ENCODE measurements around the gene TATDN2.

The TATDN2 gene

DNA sequence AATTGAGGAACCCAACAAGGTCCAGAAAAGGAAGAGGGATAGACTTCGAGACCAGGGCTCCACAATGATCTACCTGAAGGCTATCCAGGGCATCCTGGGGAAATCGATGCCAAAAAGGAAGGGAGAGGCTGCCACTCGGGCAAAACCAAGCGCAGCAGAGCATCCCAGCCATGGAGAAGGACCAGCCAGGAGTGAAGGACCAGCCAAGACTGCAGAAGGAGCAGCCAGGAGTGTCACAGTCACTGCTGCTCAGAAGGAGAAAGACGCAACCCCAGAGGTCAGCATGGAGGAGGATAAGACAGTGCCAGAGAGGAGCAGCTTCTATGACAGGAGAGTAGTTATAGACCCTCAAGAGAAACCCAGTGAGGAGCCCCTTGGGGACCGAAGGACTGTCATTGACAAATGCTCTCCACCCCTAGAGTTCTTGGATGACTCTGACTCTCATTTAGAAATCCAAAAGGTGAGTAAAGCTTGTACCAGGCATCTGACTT is 12.0 kb downstream of the TATDN2 start:
- H3K36me3 ChIP-seq (ENCODE audit: control insufficient read depth in 1 of 2, insufficient read depth in 2 of 2, low read length in 2 of 2): peaks cover 9 to 18% of the 10 kb centered on the region in 2 experiments
- no peaks in the 10 kb centered on the region for H3K79me2 ChIP-seq (ENCODE audit: control insufficient read depth, insufficient read depth, low read length, poor library complexity)
- no peak overlapping the region for H3K18ac ChIP-seq (ENCODE audit: low read length)
- H3K4me3 ChIP-seq (ENCODE audit: low read depth, low read length): no peak overlapping the region
- H2AK5ac ChIP-seq (ENCODE audit: low read length): no peak overlapping the region
- H3K23ac ChIP-seq (ENCODE audit: low read length): no peak overlapping the region
- DNase-seq: no peak
- H3K9ac ChIP-seq (ENCODE audit: low read length): no peak overlapping the region
- no peaks in the 10 kb centered on the region for H3K4me1 ChIP-seq (ENCODE audit: control insufficient read depth in 1 of 2, insufficient read depth in 2 of 2, low read length in 2 of 2)
- no peak overlapping the region for H2BK5ac ChIP-seq (ENCODE audit: low read depth, low read length, poor library complexity)
- no CpG with 5 or more reads among the region's 6 CpGs for WGBS (ENCODE audit: extremely low coverage, insufficient coverage, insufficient read length)
- no peak overlapping the region for H4K8ac ChIP-seq (ENCODE audit: low read depth, low read length)
- no peaks in the 10 kb centered on the region for H3K27me3 ChIP-seq (ENCODE audit: insufficient read depth, low read length)
- H2AFZ ChIP-seq (ENCODE audit: insufficient read depth, low read length, poor library complexity): no peak overlapping the region
- H3K9me3 ChIP-seq (ENCODE audit: insufficient read depth, low read depth, low read length): no peaks in the 10 kb centered on the region
- H3K79me1 ChIP-seq (ENCODE audit: low read length): no peaks in the 10 kb centered on the region
- H2BK120ac ChIP-seq (ENCODE audit: insufficient read depth, low read length, poor library complexity): no peak overlapping the region
- no peak overlapping the region for H4K12ac ChIP-seq (ENCODE audit: low read depth, low read length)
- H4K91ac ChIP-seq (ENCODE audit: low read depth, low read length): no peak overlapping the region
- no peak overlapping the region for H3K4ac ChIP-seq (ENCODE audit: low read depth, low read length)
- no peak overlapping the region for H3K27ac ChIP-seq (ENCODE audit: low read depth, low read length)
- H3K4me2 ChIP-seq (ENCODE audit: low read length): no peak overlapping the region
- H2BK12ac ChIP-seq (ENCODE audit: low read length): no peak overlapping the region
- no peak overlapping the region for H3K14ac ChIP-seq (ENCODE audit: low read length)

DNA sequence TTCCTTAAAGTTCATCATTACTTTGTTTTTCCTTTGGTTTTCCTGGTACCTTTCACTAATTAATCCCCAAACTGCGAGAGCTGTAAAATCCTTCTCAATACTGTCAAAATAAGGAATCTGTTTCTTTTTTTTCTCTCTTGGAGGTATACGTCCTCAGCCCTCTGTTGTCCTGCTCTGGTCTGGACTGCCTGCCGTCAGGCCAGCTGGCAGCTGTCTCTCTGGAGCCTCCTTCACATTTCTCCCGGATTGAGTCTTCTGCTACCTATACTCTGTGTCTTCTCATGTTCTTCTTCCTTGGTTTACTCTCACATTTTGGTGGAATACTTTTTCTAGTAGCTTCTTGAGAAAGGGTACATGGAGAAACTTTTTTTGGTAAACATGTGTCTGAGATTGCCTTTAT is 13.8 kb downstream of the TATDN2 start:
- Histone ChIP-seq H3K4ac (ENCODE audit: low read depth, low read length) (no peak overlapping the region), H4K91ac (ENCODE audit: low read depth, low read length) (no peak overlapping the region), H3K27me3 (ENCODE audit: insufficient read depth, low read length) (no peaks in the 10 kb centered on the region), H2BK12ac (ENCODE audit: low read length) (no peak overlapping the region), H2BK120ac (ENCODE audit: insufficient read depth, low read length, poor library complexity) (no peak overlapping the region), H3K14ac (ENCODE audit: low read length) (no peak overlapping the region), H3K9me3 (ENCODE audit: insufficient read depth, low read depth, low read length) (no peaks in the 10 kb centered on the region), H3K27ac (ENCODE audit: low read depth, low read length) (no peak overlapping the region), H3K79me1 (ENCODE audit: low read length) (no peaks in the 10 kb centered on the region), H2BK5ac (ENCODE audit: low read depth, low read length, poor library complexity) (no peak overlapping the region), H4K12ac (ENCODE audit: low read depth, low read length) (no peak overlapping the region), H2AFZ (ENCODE audit: insufficient read depth, low read length, poor library complexity) (no peak overlapping the region), H2AK5ac (ENCODE audit: low read length) (no peak overlapping the region), H3K9ac (ENCODE audit: low read length) (no peak overlapping the region), H3K4me2 (ENCODE audit: low read length) (no peak overlapping the region), H3K36me3 (ENCODE audit: control insufficient read depth in 1 of 2, insufficient read depth in 2 of 2, low read length in 2 of 2) (peaks cover 6 to 16% of the 10 kb centered on the region in 2 experiments), H3K18ac (ENCODE audit: low read length) (no peak overlapping the region), H3K4me3 (ENCODE audit: low read depth, low read length) (no peak overlapping the region), H3K79me2 (ENCODE audit: control insufficient read depth, insufficient read depth, low read length, poor library complexity) (no peaks in the 10 kb centered on the region), H3K23ac (ENCODE audit: low read length) (no peak overlapping the region), H4K8ac (ENCODE audit: low read depth, low read length) (no peak overlapping the region), H3K4me1 (ENCODE audit: control insufficient read depth in 1 of 2, insufficient read depth in 2 of 2, low read length in 2 of 2) (no peaks in the 10 kb centered on the region)
- WGBS (ENCODE audit: extremely low coverage, insufficient coverage, insufficient read length): no CpG with 5 or more reads among the region's 4 CpGs
- DNase-seq: no peak

DNA sequence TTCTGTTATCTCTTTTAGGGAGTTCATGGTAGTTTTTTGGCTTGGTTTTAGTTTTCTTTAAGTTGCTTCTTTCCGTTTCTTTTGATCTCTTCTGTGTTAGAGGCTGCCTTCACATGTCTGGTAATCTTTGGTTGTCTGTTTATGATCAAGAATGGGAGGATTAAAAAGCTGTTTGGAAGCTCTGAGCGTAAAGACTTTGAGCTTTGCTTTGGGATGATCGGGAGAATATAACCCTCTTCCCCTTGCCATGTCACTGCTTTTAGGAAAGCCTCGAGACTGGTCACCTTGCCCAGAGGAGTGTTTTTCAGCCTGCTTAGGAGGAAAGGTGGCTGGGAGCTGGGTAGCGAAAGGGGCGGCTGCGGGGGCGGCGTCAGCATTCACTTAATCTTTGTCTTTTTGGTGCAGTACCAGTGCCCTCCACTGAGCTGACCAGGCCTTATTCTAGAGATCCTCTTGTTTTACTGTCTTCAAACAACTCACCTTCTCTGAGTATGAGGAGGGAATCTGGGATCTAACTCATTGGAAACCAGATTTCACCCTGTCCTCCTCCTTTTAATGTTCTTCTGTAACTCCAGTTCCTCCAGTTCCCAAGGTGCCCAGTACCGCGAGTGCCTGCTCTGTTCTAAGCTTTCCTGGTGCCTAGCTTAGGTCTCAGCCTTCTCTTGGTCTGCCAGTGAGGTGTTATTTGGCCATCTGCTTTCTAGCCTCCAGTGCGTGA is 15.5 kb downstream of the TATDN2 start:
- no peak overlapping the region for H2AK5ac ChIP-seq (ENCODE audit: low read length)
- H3K23ac ChIP-seq (ENCODE audit: low read length): no peak overlapping the region
- peaks cover 6 to 16% of the 10 kb centered on the region in 2 experiments for H3K36me3 ChIP-seq (ENCODE audit: control insufficient read depth in 1 of 2, insufficient read depth in 2 of 2, low read length in 2 of 2)
- no peak overlapping the region for H3K4me2 ChIP-seq (ENCODE audit: low read length)
- H2BK12ac ChIP-seq (ENCODE audit: low read length): no peak overlapping the region
- DNase-seq: peak; percentile 18 to 56
- no peak overlapping the region for H3K18ac ChIP-seq (ENCODE audit: low read length)
- no peak overlapping the region for H4K8ac ChIP-seq (ENCODE audit: low read depth, low read length)
- H4K91ac ChIP-seq (ENCODE audit: low read depth, low read length): no peak overlapping the region
- no peaks in the 10 kb centered on the region for H3K27me3 ChIP-seq (ENCODE audit: insufficient read depth, low read length)
- no peak overlapping the region for H4K12ac ChIP-seq (ENCODE audit: low read depth, low read length)
- no peaks in the 10 kb centered on the region for H3K9me3 ChIP-seq (ENCODE audit: insufficient read depth, low read depth, low read length)
- no peak overlapping the region for H3K4ac ChIP-seq (ENCODE audit: low read depth, low read length)
- H3K9ac ChIP-seq (ENCODE audit: low read length): no peak overlapping the region
- H2AFZ ChIP-seq (ENCODE audit: insufficient read depth, low read length, poor library complexity): no peak overlapping the region
- no CpG with 5 or more reads among the region's 12 CpGs for WGBS (ENCODE audit: extremely low coverage, insufficient coverage, insufficient read length)
- H3K79me1 ChIP-seq (ENCODE audit: low read length): no peaks in the 10 kb centered on the region
- no peak overlapping the region for H3K4me3 ChIP-seq (ENCODE audit: low read depth, low read length)
- no peak overlapping the region for H3K14ac ChIP-seq (ENCODE audit: low read length)
- no peaks in the 10 kb centered on the region for H3K4me1 ChIP-seq (ENCODE audit: control insufficient read depth in 1 of 2, insufficient read depth in 2 of 2, low read length in 2 of 2)
- no peak overlapping the region for H3K27ac ChIP-seq (ENCODE audit: low read depth, low read length)
- H2BK120ac ChIP-seq (ENCODE audit: insufficient read depth, low read length, poor library complexity): no peak overlapping the region
- no peak overlapping the region for H2BK5ac ChIP-seq (ENCODE audit: low read depth, low read length, poor library complexity)
- H3K79me2 ChIP-seq (ENCODE audit: control insufficient read depth, insufficient read depth, low read length, poor library complexity): no peaks in the 10 kb centered on the region

DNA sequence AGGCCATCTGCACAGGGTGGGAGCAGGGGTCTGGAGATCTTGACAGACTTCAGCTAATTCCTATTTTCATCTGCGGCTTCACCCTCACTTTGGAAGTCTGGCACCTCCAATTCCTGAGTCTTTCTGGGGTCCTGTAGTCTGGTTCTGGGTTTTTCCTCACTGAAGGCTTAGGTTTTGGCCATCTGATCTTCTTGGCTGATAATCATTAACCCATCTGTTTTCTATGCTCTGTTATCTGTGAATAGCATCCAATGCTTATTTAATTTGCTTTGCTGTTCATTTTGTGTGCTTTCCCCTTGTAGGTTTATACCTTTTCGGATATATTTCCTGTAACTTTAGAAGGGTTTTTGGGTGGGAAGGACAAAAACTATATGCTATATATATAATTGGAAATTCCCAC is 17.6 kb downstream of the TATDN2 start:
- Histone ChIP-seq H4K91ac (ENCODE audit: low read depth, low read length) (no peak overlapping the region), H3K18ac (ENCODE audit: low read length) (no peak overlapping the region), H3K27me3 (ENCODE audit: insufficient read depth, low read length) (no peaks in the 10 kb centered on the region), H3K9me3 (ENCODE audit: insufficient read depth, low read depth, low read length) (no peaks in the 10 kb centered on the region), H2AFZ (ENCODE audit: insufficient read depth, low read length, poor library complexity) (no peak overlapping the region), H2BK12ac (ENCODE audit: low read length) (no peak overlapping the region), H2BK120ac (ENCODE audit: insufficient read depth, low read length, poor library complexity) (no peak overlapping the region), H2AK5ac (ENCODE audit: low read length) (no peak overlapping the region), H3K14ac (ENCODE audit: low read length) (no peak overlapping the region), H3K36me3 (ENCODE audit: control insufficient read depth in 1 of 2, insufficient read depth in 2 of 2, low read length in 2 of 2) (peaks cover 15 to 27% of the 10 kb centered on the region in 2 experiments), H4K8ac (ENCODE audit: low read depth, low read length) (no peak overlapping the region), H3K79me1 (ENCODE audit: low read length) (no peaks in the 10 kb centered on the region), H3K27ac (ENCODE audit: low read depth, low read length) (no peak overlapping the region), H3K9ac (ENCODE audit: low read length) (no peak overlapping the region), H3K79me2 (ENCODE audit: control insufficient read depth, insufficient read depth, low read length, poor library complexity) (no peaks in the 10 kb centered on the region), H2BK5ac (ENCODE audit: low read depth, low read length, poor library complexity) (no peak overlapping the region), H3K4me1 (ENCODE audit: control insufficient read depth in 1 of 2, insufficient read depth in 2 of 2, low read length in 2 of 2) (no peaks in the 10 kb centered on the region), H3K4me3 (ENCODE audit: low read depth, low read length) (no peak overlapping the region), H3K4me2 (ENCODE audit: low read length) (no peak overlapping the region), H3K4ac (ENCODE audit: low read depth, low read length) (no peak overlapping the region), H3K23ac (ENCODE audit: low read length) (no peak overlapping the region), H4K12ac (ENCODE audit: low read depth, low read length) (no peak overlapping the region)
- no CpG with 5 or more reads among the region's 2 CpGs for WGBS (ENCODE audit: extremely low coverage, insufficient coverage, insufficient read length)
- DNase-seq: no peak
